Osteoblast (primary cell): ENCODE data around the gene GLYATL2. TPM values are rescaled to one million over a fixed set of nuclear protein-coding genes. Genes with fewer than 3 reads are reported as not detected.

Source experiments
- DNase-seq: peaks from one replicate; pipeline ENCODE4 v3.0.0; 2011; ENCODE audit warnings: low spot score, mixed read lengths; ENCODE audit not compliant: insufficient read length; ENCODE audit errors: missing footprints
- H2AFZ ChIP-seq: 2 replicates; pipeline ENCODE4 v1.6.0; 2011; ENCODE audit warnings: mild to moderate bottlenecking, low read length
- H3K27ac ChIP-seq: 2 replicates; pipeline ENCODE4 v1.5.1; 2011; ENCODE audit warnings: mild to moderate bottlenecking, low read depth, low read length, moderate library complexity
- H3K27me3 ChIP-seq: 2 replicates; pipeline ENCODE4 v1.6.0; 2012; ENCODE audit warnings: mild to moderate bottlenecking, control low read depth, inconsistent platforms, low read length, moderate library complexity; ENCODE audit not compliant: insufficient read depth
- H3K36me3 ChIP-seq: 2 replicates; pipeline ENCODE4 v1.5.1; 2011; ENCODE audit warnings: mild to moderate bottlenecking, low read length, control low read depth, moderate library complexity; ENCODE audit not compliant: insufficient read depth
- H3K4me1 ChIP-seq: 2 replicates; pipeline ENCODE4 v1.5.1; 2011; ENCODE audit warnings: mild to moderate bottlenecking, low read length, control low read depth, moderate library complexity; ENCODE audit not compliant: insufficient read depth
- H3K4me2 ChIP-seq: 2 replicates; pipeline ENCODE4 v1.6.0; 2011; ENCODE audit warnings: mild to moderate bottlenecking, low read length; ENCODE audit not compliant: insufficient read depth
- H3K4me3 ChIP-seq: fragments of 200-600 bp; sonication (generic); 3 replicates; pipeline ENCODE4 v1.5.1; 2012; ENCODE audit warnings: mild to moderate bottlenecking, low read length, inconsistent platforms; ENCODE audit not compliant: insufficient read depth
- H3K79me2 ChIP-seq: 2 replicates; pipeline ENCODE4 v1.6.0; 2012; ENCODE audit warnings: mild to moderate bottlenecking, low read length, control low read depth, inconsistent platforms; ENCODE audit not compliant: insufficient read depth
- H3K9me3 ChIP-seq: 2 replicates; pipeline ENCODE4 v1.5.1; 2011; ENCODE audit warnings: low read depth, low read length, control low read depth
- H4K20me1 ChIP-seq: 2 replicates; pipeline ENCODE4 v1.6.0; 2012; ENCODE audit warnings: mild to moderate bottlenecking, low read length, control low read depth; ENCODE audit not compliant: insufficient read depth
- total RNA-seq: library from RNA; depleted of rRNA; stranded (reverse); fragments of >200 nt; gene quantifications from 2 replicates; pipeline ENCODE4 v1.2.3, GENCODE V29; 2012
- TF ChIP-seq, protein P1 (sequence below): IDR thresholded peaks from 2 replicates; pipeline ENCODE4 v1.5.1; 2011; ENCODE audit warnings: mild to moderate bottlenecking, low read depth, low read length, moderate library complexity; ENCODE audit errors: extremely low read depth

Gene GLYATL2
- total RNA-seq, result 1.1 and 1.8 TPM in 2 replicates

- H3K79me2 ChIP-seq, result no peaks in the 10 kb centered on the region
- no peaks in the 10 kb centered on the region for H3K36me3 ChIP-seq
- no peaks in the 10 kb centered on the region for H3K4me1 ChIP-seq
- H4K20me1 ChIP-seq, result no peaks in the 10 kb centered on the region
- no peak within 1 kb of the TSS for H2AFZ ChIP-seq
- no peaks in the 10 kb centered on the region for H3K9me3 ChIP-seq
- DNase-seq, result no peak
- H3K4me2 ChIP-seq, result no peak within 1 kb of the TSS
- TF ChIP-seq, protein P1, sequence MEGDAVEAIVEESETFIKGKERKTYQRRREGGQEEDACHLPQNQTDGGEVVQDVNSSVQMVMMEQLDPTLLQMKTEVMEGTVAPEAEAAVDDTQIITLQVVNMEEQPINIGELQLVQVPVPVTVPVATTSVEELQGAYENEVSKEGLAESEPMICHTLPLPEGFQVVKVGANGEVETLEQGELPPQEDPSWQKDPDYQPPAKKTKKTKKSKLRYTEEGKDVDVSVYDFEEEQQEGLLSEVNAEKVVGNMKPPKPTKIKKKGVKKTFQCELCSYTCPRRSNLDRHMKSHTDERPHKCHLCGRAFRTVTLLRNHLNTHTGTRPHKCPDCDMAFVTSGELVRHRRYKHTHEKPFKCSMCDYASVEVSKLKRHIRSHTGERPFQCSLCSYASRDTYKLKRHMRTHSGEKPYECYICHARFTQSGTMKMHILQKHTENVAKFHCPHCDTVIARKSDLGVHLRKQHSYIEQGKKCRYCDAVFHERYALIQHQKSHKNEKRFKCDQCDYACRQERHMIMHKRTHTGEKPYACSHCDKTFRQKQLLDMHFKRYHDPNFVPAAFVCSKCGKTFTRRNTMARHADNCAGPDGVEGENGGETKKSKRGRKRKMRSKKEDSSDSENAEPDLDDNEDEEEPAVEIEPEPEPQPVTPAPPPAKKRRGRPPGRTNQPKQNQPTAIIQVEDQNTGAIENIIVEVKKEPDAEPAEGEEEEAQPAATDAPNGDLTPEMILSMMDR, result no peak
- H3K27me3 ChIP-seq, result no peaks in the 10 kb centered on the region
- H3K4me3 ChIP-seq, result no peak within 1 kb of the TSS
- H3K27ac ChIP-seq, result no peak within 1 kb of the TSS
Measured at GRCh38 chr11:58844361-58845005, at the start of gene GLYATL2. GLYATL2 (minus strand) TSS chr11:58844704; CDS start chr11:58839612, 5,092 bp downstream.

- H3K9me3 ChIP-seq, result no peaks in the 10 kb centered on the region
- H3K4me1 ChIP-seq, result no peaks in the 10 kb centered on the region
- no peak overlapping the region for H2AFZ ChIP-seq
- no peaks in the 10 kb centered on the region for H3K36me3 ChIP-seq
- H3K27me3 ChIP-seq, result no peaks in the 10 kb centered on the region
- H3K27ac ChIP-seq, result no peak overlapping the region
- DNase-seq, result no peak
- H3K4me2 ChIP-seq, result no peak overlapping the region
- no peaks in the 10 kb centered on the region for H3K79me2 ChIP-seq
- no peak overlapping the region for H3K4me3 ChIP-seq
- H4K20me1 ChIP-seq, result no peaks in the 10 kb centered on the region
- TF ChIP-seq, protein P1, result no peak
Measured at GRCh38 chr11:58893899-58894298, 49.4 kb upstream of the GLYATL2 start.

DNA sequence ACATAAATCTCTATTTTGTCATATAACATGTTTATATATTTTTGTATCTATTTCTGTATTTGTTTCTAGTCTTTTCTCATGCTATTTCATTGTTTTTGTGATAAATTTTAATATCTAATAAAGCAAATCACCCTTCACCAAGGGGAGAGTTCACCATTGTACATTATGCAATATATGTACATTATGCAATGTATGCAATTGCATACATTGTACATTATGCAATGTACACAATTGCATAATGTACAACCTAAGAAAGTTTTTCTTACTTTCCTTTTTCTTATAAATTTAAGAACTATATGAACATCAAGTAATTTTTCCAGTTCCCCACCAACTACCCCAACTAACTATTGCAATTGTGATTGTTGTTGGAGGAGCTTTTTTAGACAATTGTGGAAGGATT is 44.1 kb upstream of the GLYATL2 start:
- H3K27me3 ChIP-seq, result no peaks in the 10 kb centered on the region
- no peaks in the 10 kb centered on the region for H4K20me1 ChIP-seq

GRCh38 chr11:58887452-58887851 is 42.9 kb upstream of the GLYATL2 start:
- Histone ChIP-seq H2AFZ (no peak overlapping the region), H3K79me2 (no peaks in the 10 kb centered on the region), H3K36me3 (no peaks in the 10 kb centered on the region), H3K9me3 (no peaks in the 10 kb centered on the region), H3K4me3 (no peak overlapping the region), H3K4me1 (no peaks in the 10 kb centered on the region), H3K4me2 (no peak overlapping the region), H3K27ac (no peak overlapping the region), H4K20me1 (no peaks in the 10 kb centered on the region), H3K27me3 (no peaks in the 10 kb centered on the region)
- TF ChIP-seq, protein P1, result no peak
- no peak for DNase-seq

More for the DNA sequence above, 44.1 kb upstream of the GLYATL2 start:
- DNase-seq, result no peak
- H3K4me3 ChIP-seq, result no peak overlapping the region
- TF ChIP-seq, protein P1, result no peak
- H3K4me1 ChIP-seq, result no peaks in the 10 kb centered on the region
- no peak overlapping the region for H3K4me2 ChIP-seq
- H3K27ac ChIP-seq, result no peak overlapping the region
- no peaks in the 10 kb centered on the region for H3K36me3 ChIP-seq
- H2AFZ ChIP-seq, result no peak overlapping the region
- H3K79me2 ChIP-seq, result no peaks in the 10 kb centered on the region
- no peaks in the 10 kb centered on the region for H3K9me3 ChIP-seq
